ENCODE measurements around the gene EDIL3.

The EDIL3 gene, protein sequence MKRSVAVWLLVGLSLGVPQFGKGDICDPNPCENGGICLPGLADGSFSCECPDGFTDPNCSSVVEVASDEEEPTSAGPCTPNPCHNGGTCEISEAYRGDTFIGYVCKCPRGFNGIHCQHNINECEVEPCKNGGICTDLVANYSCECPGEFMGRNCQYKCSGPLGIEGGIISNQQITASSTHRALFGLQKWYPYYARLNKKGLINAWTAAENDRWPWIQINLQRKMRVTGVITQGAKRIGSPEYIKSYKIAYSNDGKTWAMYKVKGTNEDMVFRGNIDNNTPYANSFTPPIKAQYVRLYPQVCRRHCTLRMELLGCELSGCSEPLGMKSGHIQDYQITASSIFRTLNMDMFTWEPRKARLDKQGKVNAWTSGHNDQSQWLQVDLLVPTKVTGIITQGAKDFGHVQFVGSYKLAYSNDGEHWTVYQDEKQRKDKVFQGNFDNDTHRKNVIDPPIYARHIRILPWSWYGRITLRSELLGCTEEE

DNA sequence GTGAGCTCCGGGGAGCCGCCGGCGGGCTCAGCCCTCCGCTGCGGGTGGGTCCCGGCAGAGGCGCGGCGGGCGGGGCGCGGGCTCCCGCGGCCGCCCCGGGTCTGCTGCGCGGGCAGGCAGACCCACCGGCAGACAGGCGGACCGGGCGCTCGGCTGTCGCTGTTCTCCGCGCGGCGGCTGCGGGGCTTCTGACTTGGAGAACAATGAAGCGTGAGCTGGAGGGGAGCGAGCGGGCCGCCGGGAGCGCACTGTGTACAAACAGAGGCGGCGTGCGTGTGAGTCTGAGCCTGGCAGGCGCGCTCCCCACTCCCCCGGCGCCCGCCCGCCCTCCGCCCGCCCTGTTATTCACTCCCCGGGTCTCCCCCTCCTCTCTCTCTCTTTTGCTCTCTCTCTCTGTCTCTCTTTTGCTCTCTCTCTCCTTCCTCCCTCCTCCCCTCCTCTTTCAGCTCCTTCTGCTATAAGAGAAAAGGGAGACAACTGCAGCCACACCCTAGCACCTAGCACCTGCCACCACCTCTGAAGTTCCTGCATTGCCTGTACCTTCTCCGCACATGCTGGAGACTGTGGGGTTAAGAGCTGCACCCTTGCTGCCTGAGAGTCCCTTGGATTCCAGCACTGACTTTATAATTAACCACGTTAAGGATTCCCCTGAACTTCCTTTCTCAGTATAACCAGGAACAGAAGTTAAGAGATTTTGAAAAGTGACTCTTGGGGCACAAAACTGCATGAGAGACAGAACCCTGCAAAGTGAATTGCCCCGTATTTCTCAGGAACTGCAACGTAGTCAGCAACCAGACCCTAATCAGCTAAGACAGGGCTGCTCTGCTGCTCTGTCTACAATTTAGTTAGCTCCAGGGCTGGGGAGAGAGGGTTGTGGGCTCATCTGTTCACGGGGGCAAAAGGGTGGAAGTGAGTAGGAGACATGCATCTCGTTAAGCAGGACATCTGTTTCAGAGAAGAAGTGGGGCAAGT lies at the start of gene EDIL3:
Gene EDIL3, minus strand, starts transcription at position 277 of the 972 bp plus-strand sequence. CDS start 506 bp downstream, outside the sequence.
- H3K9me3 ChIP-seq (ENCODE audit: low read depth, low read length): no peaks in the 10 kb centered on the region
- H3K4me3 ChIP-seq: peak within 1 kb of the TSS; percentile 87

DNA sequence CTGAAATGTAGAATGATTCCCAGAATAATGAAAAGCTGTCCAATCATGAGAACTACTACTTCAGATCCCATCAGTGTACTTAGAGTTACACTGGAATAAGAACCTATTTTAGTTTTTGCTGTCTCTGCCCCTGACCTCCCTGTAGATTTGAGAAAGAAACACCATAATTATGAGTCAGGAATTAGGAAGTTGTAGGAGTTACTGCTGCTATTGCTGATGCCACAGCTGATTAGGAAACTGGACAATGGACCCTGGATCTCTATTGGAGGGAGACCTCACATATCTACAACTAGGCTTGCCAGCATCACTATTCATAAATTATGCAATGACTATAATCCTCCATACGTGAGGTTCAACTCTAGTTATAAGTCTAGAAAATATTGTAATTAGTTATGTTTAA lies 48.8 kb upstream of the EDIL3 start:
- no peaks in the 10 kb centered on the region for H3K36me3 ChIP-seq (ENCODE audit: insufficient read depth, low read length)
- no peak overlapping the region for H3K9ac ChIP-seq (ENCODE audit: insufficient read length)
- DNase-seq (ENCODE audit: low read depth, low spot score): no peak
- H3K4me3 ChIP-seq: no peak overlapping the region
- H3K27ac ChIP-seq: no peak overlapping the region
- no peaks in the 10 kb centered on the region for H3K9me3 ChIP-seq (ENCODE audit: low read depth, low read length)
- no peak for TF ChIP-seq EZH2 (IDR thresholded peaks at IDR 0.05)
- no peak for TF ChIP-seq POLR2AphosphoS5 (IDR thresholded peaks at IDR 0.05; ENCODE audit: borderline replicate concordance, low read depth, low read length)

More for the DNA sequence above, at the start of gene EDIL3:
- no peak for DNase-seq (ENCODE audit: low read depth, low spot score)
- TF ChIP-seq FOXP2 (optimal IDR thresholded peaks at IDR 0.05; ENCODE audit: control extremely low read depth, extremely low read length, insufficient read depth) (no peak), POLR2AphosphoS5 (IDR thresholded peaks at IDR 0.05; ENCODE audit: borderline replicate concordance, low read depth, low read length) (no peak), EZH2 (IDR thresholded peaks at IDR 0.05) (no peak)
- no peaks in the 10 kb centered on the region for H3K36me3 ChIP-seq (ENCODE audit: insufficient read depth, low read length)
- no peak within 1 kb of the TSS for H3K27ac ChIP-seq
- peak within 1 kb of the TSS; percentile 50 for H3K9ac ChIP-seq (ENCODE audit: insufficient read length)

DNA sequence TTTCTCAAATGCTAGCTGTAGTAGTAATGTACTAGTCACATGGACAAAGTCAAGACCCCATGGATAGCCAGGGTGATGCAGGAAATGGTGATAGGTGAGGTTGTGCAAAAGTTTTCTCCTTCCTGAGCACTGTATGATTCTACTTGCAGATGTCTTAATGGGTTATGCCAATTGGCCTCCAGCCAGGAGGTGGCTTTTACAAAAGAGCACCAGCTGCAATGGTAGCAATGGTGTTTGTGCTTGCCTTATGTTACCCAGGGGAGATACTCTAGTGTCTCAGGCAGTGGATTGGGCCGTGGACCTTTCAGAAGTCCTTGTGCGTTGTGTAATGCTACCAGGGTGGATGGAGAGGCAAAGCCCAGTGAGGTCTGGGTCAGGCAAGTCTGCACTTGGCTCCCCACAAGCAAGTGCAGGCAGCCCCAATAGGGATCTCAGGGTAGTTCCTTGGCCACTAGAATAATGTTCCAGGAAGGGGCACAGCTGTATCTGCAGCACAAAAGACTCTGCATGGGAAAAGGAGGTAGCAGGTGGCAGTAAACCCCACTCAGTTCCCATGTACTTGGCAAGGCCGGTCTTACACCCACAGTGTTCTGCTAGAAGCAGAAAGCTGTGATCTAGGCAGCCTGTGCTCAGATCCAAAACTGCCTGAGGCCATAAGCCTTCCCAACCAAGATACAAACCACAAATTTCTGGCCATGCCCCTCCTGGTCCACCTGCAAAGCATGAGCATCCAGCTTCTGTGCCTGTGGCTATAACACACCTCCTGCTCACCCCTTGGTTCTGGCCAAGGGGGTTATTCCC lies 46.4 kb upstream of the EDIL3 start:
- Histone ChIP-seq H3K36me3 (ENCODE audit: insufficient read depth, low read length) (no peaks in the 10 kb centered on the region), H3K9me3 (ENCODE audit: low read depth, low read length) (0 out of 2 replicates have a peak, but pooled peaks cover 8% of the 10 kb centered on the region), H3K27ac (no peak overlapping the region), H3K9ac (ENCODE audit: insufficient read length) (no peak overlapping the region), H3K4me3 (no peak overlapping the region)
- no peak for TF ChIP-seq EZH2 (IDR thresholded peaks at IDR 0.05)
- TF ChIP-seq POLR2AphosphoS5 (IDR thresholded peaks at IDR 0.05; ENCODE audit: borderline replicate concordance, low read depth, low read length): no peak
- TF ChIP-seq FOXP2 (optimal IDR thresholded peaks at IDR 0.05; ENCODE audit: control extremely low read depth, extremely low read length, insufficient read depth): no peak
- no peak for DNase-seq (ENCODE audit: low read depth, low spot score)

DNA sequence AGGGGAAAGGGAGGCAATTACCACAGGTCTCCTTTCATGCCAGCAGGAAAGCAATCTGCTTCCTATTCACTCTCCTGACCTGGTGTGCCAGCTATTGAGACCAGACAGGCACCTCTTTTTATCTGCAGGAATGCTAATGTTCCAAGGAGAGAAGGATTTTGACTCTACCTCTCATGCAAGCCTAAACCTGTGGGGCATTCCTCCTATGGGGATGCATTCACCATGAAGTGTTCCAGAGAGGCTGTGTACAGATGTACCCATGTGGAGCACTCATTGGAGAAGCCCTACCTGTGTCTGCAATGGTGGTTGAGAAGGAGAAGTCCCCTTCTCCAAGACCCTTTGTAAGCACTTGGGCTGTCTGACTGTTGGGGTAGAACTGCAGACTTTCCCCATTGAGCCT lies 45.4 kb upstream of the EDIL3 start:
- Histone ChIP-seq H3K4me3 (no peak overlapping the region), H3K9ac (ENCODE audit: insufficient read length) (no peak overlapping the region), H3K27ac (no peak overlapping the region), H3K36me3 (ENCODE audit: insufficient read depth, low read length) (no peaks in the 10 kb centered on the region), H3K9me3 (ENCODE audit: low read depth, low read length) (0 out of 2 replicates have a peak, but pooled peaks cover 8% of the 10 kb centered on the region)
- DNase-seq (ENCODE audit: low read depth, low spot score): no peak
- TF ChIP-seq POLR2AphosphoS5 (IDR thresholded peaks at IDR 0.05; ENCODE audit: borderline replicate concordance, low read depth, low read length): no peak
- TF ChIP-seq FOXP2 (optimal IDR thresholded peaks at IDR 0.05; ENCODE audit: control extremely low read depth, extremely low read length, insufficient read depth): no peak
- no peak for TF ChIP-seq EZH2 (IDR thresholded peaks at IDR 0.05)

DNA sequence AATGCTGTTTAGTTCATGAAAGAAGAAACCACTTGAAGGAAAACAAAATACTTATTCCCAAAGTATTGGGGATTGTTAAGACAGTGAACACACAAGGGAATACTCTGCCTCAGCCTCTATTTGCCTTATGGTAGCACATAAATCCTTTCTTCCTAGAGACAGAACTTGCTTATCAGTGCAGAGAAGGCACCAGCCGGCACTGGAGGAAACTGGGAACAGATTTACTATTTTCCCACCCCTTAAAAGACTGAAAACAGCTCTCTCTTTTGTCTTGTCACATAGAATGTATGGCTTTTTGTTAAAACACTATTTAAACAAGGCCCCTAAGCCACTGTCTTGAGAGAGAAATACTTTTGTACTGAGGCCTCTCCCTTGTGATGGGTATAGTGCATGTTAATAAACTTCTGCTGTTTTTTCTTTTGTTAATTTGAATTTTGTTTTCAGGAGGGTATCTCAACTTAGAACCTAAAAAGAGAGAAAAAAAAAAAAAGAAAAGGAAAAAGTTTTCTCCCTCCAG lies 40.7 kb upstream of the EDIL3 start:
- 0 out of 2 replicates have a peak, but pooled peaks cover 8% of the 10 kb centered on the region for H3K9me3 ChIP-seq (ENCODE audit: low read depth, low read length)
- no peak for DNase-seq (ENCODE audit: low read depth, low spot score)

DNA sequence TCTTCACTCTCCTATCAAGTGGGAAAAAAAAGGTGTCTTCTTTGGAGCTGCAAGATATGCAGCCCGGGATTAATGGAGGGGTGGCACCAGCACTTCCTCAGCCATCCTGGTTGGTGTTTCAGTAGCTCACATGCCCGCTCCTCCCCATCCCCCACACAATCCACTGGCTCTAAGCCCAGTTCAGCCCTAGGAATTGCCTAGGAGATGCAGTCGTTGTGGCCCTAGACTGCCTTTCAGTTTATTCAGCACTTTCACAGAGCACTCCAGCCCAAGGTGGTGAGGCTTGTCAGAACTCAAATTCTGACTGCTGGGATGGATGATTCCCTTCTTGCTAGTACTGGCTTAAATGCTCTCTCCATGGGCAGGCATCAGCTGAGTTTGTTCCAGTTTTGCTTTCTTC lies 35.1 kb upstream of the EDIL3 start:
- DNase-seq (ENCODE audit: low read depth, low spot score): no peak
- no peak for TF ChIP-seq EZH2 (IDR thresholded peaks at IDR 0.05)
- no peak for TF ChIP-seq FOXP2 (optimal IDR thresholded peaks at IDR 0.05; ENCODE audit: control extremely low read depth, extremely low read length, insufficient read depth)
- no peak for TF ChIP-seq POLR2AphosphoS5 (IDR thresholded peaks at IDR 0.05; ENCODE audit: borderline replicate concordance, low read depth, low read length)

More for the DNA sequence above, 40.7 kb upstream of the EDIL3 start:
- Histone ChIP-seq H3K27ac (no peak overlapping the region), H3K36me3 (ENCODE audit: insufficient read depth, low read length) (no peaks in the 10 kb centered on the region), H3K4me3 (no peak overlapping the region), H3K9ac (ENCODE audit: insufficient read length) (no peak overlapping the region)
- TF ChIP-seq FOXP2 (optimal IDR thresholded peaks at IDR 0.05; ENCODE audit: control extremely low read depth, extremely low read length, insufficient read depth): no peak
- TF ChIP-seq EZH2 (IDR thresholded peaks at IDR 0.05): no peak
- no peak for TF ChIP-seq POLR2AphosphoS5 (IDR thresholded peaks at IDR 0.05; ENCODE audit: borderline replicate concordance, low read depth, low read length)

DNA sequence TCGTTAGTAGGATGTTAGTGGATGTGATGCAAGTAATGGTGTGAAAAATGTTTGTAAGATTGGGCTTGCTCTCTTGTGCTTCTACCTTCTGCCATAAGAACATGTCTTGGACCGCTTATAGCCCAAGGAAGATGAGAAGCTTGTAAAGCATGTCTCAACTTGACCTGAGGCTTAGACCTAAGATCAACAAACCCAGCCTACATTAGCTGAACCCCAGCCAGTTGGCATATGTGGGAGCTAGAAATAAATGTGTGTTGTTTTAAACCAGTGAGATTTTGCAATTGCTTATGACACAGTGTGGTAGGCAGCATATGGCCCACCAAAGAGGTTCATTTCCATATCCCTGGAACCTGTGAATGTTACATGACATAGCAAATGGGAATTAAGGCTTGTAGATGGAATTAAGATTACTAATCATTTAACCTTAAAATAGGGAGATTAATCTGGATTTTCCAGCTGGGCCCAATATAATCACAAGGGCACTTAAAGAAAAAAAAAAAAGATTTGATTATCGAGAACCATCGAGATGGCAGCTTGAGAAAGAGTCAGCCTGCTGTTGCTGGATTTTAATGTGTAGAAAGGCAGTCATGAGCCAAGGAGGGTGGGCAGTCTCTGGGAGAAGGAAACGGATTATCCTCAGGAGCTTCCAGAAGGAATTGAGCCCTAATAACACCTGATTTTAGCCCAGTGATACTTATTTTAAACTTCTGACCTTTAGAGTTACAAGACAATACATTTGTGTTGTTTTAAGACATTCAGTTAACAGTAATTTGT lies 27.3 kb upstream of the EDIL3 start:
- TF ChIP-seq FOXP2 (optimal IDR thresholded peaks at IDR 0.05; ENCODE audit: control extremely low read depth, extremely low read length, insufficient read depth) (no peak), POLR2AphosphoS5 (IDR thresholded peaks at IDR 0.05; ENCODE audit: borderline replicate concordance, low read depth, low read length) (no peak), EZH2 (IDR thresholded peaks at IDR 0.05) (no peak)
- no peaks in the 10 kb centered on the region for H3K36me3 ChIP-seq (ENCODE audit: insufficient read depth, low read length)
- H3K4me3 ChIP-seq: no peak overlapping the region
- no peak for DNase-seq (ENCODE audit: low read depth, low spot score)
- H3K9ac ChIP-seq (ENCODE audit: insufficient read length): no peak overlapping the region
- no peaks in the 10 kb centered on the region; the same call in 1 of the 2 replicates for H3K9me3 ChIP-seq (ENCODE audit: low read depth, low read length)
- H3K27ac ChIP-seq: peak overlapping the region; percentile 70

More for the DNA sequence above, 35.1 kb upstream of the EDIL3 start:
- no peak overlapping the region for H3K9ac ChIP-seq (ENCODE audit: insufficient read length)
- H3K36me3 ChIP-seq (ENCODE audit: insufficient read depth, low read length): no peaks in the 10 kb centered on the region
- no peaks in the 10 kb centered on the region for H3K9me3 ChIP-seq (ENCODE audit: low read depth, low read length)
- H3K27ac ChIP-seq: no peak overlapping the region
- H3K4me3 ChIP-seq: no peak overlapping the region
